HepG2 (cell line): ENCODE data around the gene ENTPD5. TPM values are rescaled to one million over a fixed set of nuclear protein-coding genes. Genes with fewer than 3 reads are reported as not detected.

Experiments
- BRCA1 ChIP-seq: sonication (generic); formaldehyde crosslinking; IDR thresholded peaks from 2 replicates; pipeline ENCODE4 v1.4.0; 2020; ENCODE audit warnings: missing genetic modification reagents
- CBFB ChIP-seq: sonication (generic); formaldehyde crosslinking; IDR thresholded peaks from 2 replicates; pipeline ENCODE4 v1.4.0; 2020; ENCODE audit warnings: missing genetic modification reagents
- CEBPG ChIP-seq: IDR thresholded peaks from 2 replicates; pipeline ENCODE4 v1.6.1; 2016
- EEA1 ChIP-seq: sonication (generic); formaldehyde crosslinking; IDR thresholded peaks from 2 replicates; pipeline ENCODE4 v1.5.1; 2020; ENCODE audit warnings: mild to moderate bottlenecking, missing genetic modification reagents, borderline replicate concordance
- GMEB1 ChIP-seq: sonication (generic); formaldehyde crosslinking; IDR thresholded peaks from 2 replicates; pipeline ENCODE4 v1.5.1; 2020; ENCODE audit warnings: missing genetic modification reagents, mild to moderate bottlenecking, borderline replicate concordance
- HES4 ChIP-seq: sonication (generic); formaldehyde crosslinking; IDR thresholded peaks from 2 replicates; pipeline ENCODE4 v1.9.0; 2021; ENCODE audit warnings: mild to moderate bottlenecking, missing genetic modification reagents, borderline replicate concordance
- HNRNPH1 ChIP-seq: fragments of 200-400 bp; formaldehyde crosslinking; optimal IDR thresholded peaks from 2 replicates; pipeline ENCODE3; 2017; ENCODE audit warnings: mild to moderate bottlenecking, low read depth, low read length
- KLF15 ChIP-seq: sonication (generic); formaldehyde crosslinking; IDR thresholded peaks from 2 replicates; pipeline ENCODE4 v1.8.1; 2023; ENCODE audit warnings: borderline replicate concordance, mild to moderate bottlenecking, inconsistent platforms, missing genetic modification reagents, mixed read lengths
- MATR3 ChIP-seq: sonication (generic); formaldehyde crosslinking; IDR thresholded peaks from 2 replicates; pipeline ENCODE4 v1.4.0; 2020; ENCODE audit warnings: missing genetic modification reagents
- MAX ChIP-seq: IDR thresholded peaks from 2 replicates; pipeline ENCODE4 v1.6.1; 2012; ENCODE audit warnings: inconsistent platforms
- NBN ChIP-seq: fragments of 450-650 bp; conservative IDR thresholded peaks from 2 replicates; pipeline ENCODE4 v1.6.1; 2017
- PAWR ChIP-seq: sonication (generic); formaldehyde crosslinking; IDR thresholded peaks from 2 replicates; pipeline ENCODE4 v1.4.0; 2020; ENCODE audit warnings: missing genetic modification reagents, mild to moderate bottlenecking, borderline replicate concordance
- REL ChIP-seq: sonication (generic); formaldehyde crosslinking; conservative IDR thresholded peaks from 2 replicates; pipeline ENCODE4 v1.8.0; 2022; ENCODE audit warnings: mild to moderate bottlenecking, missing genetic modification reagents, moderate library complexity
- SMARCC2 ChIP-seq: fragments of 450-650 bp; IDR thresholded peaks from 2 replicates; pipeline ENCODE4 v1.6.1; 2017; ENCODE audit warnings: antibody characterized with exemption, mild to moderate bottlenecking
- THAP11 ChIP-seq: IDR thresholded peaks from 2 replicates; pipeline ENCODE4 v1.6.1; 2016; ENCODE audit warnings: missing biosample characterization, missing genetic modification reagents
- TOE1 ChIP-seq: sonication (generic); formaldehyde crosslinking; IDR thresholded peaks from 2 replicates; pipeline ENCODE4 v1.4.0; 2020; ENCODE audit warnings: mild to moderate bottlenecking, missing genetic modification reagents
- YY1 ChIP-seq: IDR thresholded peaks from 2 replicates; pipeline ENCODE4 v1.6.1; 2011; ENCODE audit warnings: low read length, low read depth, moderate library complexity, mild to moderate bottlenecking; ENCODE audit not compliant: insufficient read depth, insufficient replicate concordance
- ZBTB37 ChIP-seq: sonication (generic); formaldehyde crosslinking; IDR thresholded peaks from 2 replicates; pipeline ENCODE4 v1.4.0; 2020; ENCODE audit warnings: mild to moderate bottlenecking, missing genetic modification reagents
- ZBTB49 ChIP-seq: sonication (generic); formaldehyde crosslinking; IDR thresholded peaks from 2 replicates; pipeline ENCODE4 v1.4.0; 2020; ENCODE audit warnings: missing genetic modification reagents, borderline replicate concordance
- ZNF367 ChIP-seq: sonication (generic); formaldehyde crosslinking; IDR thresholded peaks from 2 replicates; pipeline ENCODE4 v1.4.0; 2020; ENCODE audit warnings: missing genetic modification reagents, borderline replicate concordance
- ZNF414 ChIP-seq: sonication (generic); formaldehyde crosslinking; IDR thresholded peaks from 2 replicates; pipeline ENCODE4 v1.5.0; 2020; ENCODE audit warnings: missing genetic modification reagents
- ZNF761 ChIP-seq: sonication (generic); formaldehyde crosslinking; conservative IDR thresholded peaks from 2 replicates; pipeline ENCODE4 v1.4.0; 2020; ENCODE audit warnings: mild to moderate bottlenecking, missing genetic modification reagents
- ZNF777 ChIP-seq: sonication (generic); formaldehyde crosslinking; IDR thresholded peaks from 2 replicates; pipeline ENCODE4 v1.4.0; 2020; ENCODE audit warnings: missing genetic modification reagents
- ZSCAN30 ChIP-seq: sonication (generic); formaldehyde crosslinking; IDR thresholded peaks from 2 replicates; pipeline ENCODE4 v1.5.0; 2020; ENCODE audit warnings: mild to moderate bottlenecking, missing genetic modification reagents
- polyA plus RNA-seq, 8 experiments: library from polyadenylated mRNA; depleted of rRNA in 3 of 8; stranded (reverse) in 7 of 8; unstranded in 1 of 8; fragments of >200 nt; fragmentation: Illumina TruSeq in 4 of 8; extraction: Trizol in 4 of 8; gene quantifications; 2 replicates each; pipeline versions ENCODE4 v1.2.1 to v1.2.3, GENCODE V29; 2011 to 2016; ENCODE audit warnings: low read depth in 4 of 8, missing spikeins in 1 of 8, mixed read lengths in 1 of 8; ENCODE audit not compliant: insufficient read depth in 1 of 8
- total RNA-seq, 5 experiments: library from RNA; depleted of rRNA; stranded (reverse); fragments of >200 nt; fragmentation: Illumina TruSeq; extraction: Trizol; gene quantifications; 2 replicates each; pipeline ENCODE4 v1.2.3, GENCODE V29; 2016; ENCODE audit warnings: low read depth in 1 of 5

ENTPD5 gene
- total and polyA plus RNA-seq, 2 of the 13 experiments (the other 11 are each of a cell fraction or from before 2014, with no cell fraction given), result 33.8 to 43.3 TPM

GRCh38 chr14:73949752-73950734 is 69.0 kb downstream of the ENTPD5 start, which contains the start of the genes COQ6 and FAM161B (continued):
- TF ChIP-seq ZNF777 (no peak), REL (CRISPR knock-in tag) (no peak), GMEB1 (peak; percentile 97), PAWR (CRISPR knock-in tag) (0 out of 2 replicates have a peak, but pooled peaks have one; percentile 12), HNRNPH1 (no peak), ZSCAN30 (CRISPR knock-in tag) (no peak), ZNF414 (CRISPR knock-in tag) (peak; percentile 63; the same call in 1 of the 2 replicates), CEBPG (CRISPR knock-in tag) (peak; percentile 31; the same call in 1 of the 2 replicates), MAX (peak; percentile 72), THAP11 (CRISPR knock-in tag) (peak; percentile 87), ZBTB37 (CRISPR knock-in tag) (no peak), NBN (no peak), TOE1 (CRISPR knock-in tag) (no peak), MATR3 (CRISPR knock-in tag) (no peak), CBFB (CRISPR knock-in tag) (0 out of 2 replicates have a peak, but pooled peaks have one; percentile 77), YY1 (peak; percentile 89), BRCA1 (CRISPR knock-in tag) (no peak), KLF15 (CRISPR knock-in tag) (no peak), ZNF761 (CRISPR knock-in tag) (no peak), SMARCC2 (no peak), EEA1 (peak; percentile 58; the same call in 1 of the 2 replicates), HES4 (CRISPR knock-in tag) (no peak; the same call in 1 of the 2 replicates), ZNF367 (CRISPR knock-in tag) (no peak), ZBTB49 (CRISPR knock-in tag) (no peak)
